ENCODE measurements around the gene DPF3. TPM values are rescaled to one million over a fixed set of nuclear protein-coding genes. Genes with fewer than 3 reads are reported as not detected.

DPF3 gene
- total RNA-seq: 1 to 10 TPM in 2 of 4 donors, under 1 TPM in 2; 0.39 to 3.4 (median 1.6) TPM

DNA sequence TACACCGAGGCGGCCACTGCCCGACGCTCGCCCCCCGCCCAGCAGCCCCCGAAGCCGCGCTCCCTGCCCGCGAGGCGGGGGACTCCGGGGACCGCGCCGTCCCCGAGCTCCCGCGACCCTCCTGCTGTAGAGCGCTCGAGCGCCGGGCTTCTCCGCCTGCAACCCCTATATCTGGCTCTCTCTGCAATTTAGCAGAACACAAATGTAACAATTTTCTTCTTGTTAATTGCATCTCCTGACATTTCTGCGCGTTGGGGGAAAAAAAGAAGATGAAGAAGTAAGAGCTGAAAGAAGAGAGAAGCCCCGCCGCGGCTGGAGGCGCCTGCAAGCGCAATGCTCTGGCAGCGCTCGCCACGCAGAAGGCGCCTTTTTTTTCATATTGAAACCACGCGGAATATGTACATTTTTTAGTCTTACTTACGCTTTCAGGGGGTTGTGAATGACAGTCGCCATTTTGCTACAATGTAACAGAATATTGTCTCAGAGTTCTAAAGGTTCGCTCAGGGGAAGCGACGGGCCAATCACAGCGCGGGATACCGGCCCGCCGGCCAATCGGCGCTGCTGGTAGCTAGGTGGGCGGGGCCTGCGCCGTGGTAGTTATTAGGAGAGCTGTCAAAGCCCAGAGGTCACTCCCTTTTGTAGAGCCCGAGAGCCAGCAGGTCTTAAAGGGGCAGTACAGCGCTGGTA is at the start of gene DPF3:
Gene DPF3 (minus strand): TSS at position 466 of the 687 bp plus-strand sequence. CDS start 13 bp downstream, at position 453.
- Histone ChIP-seq H3K36me3 (no peaks in the 10 kb centered on the region), H3K27ac (no peak within 1 kb of the TSS), H3K9me3 (no peaks in the 10 kb centered on the region), H3K4me1 (peaks cover 35% of the 10 kb centered on the region), H3K4me3 (peak within 1 kb of the TSS; percentile 92), H3K27me3 (peaks cover 49% of the 10 kb centered on the region)
- TF ChIP-seq POLR2A (IDR thresholded peaks at IDR 0.05): no peak
- TF ChIP-seq EP300 (IDR thresholded peaks at IDR 0.05): no peak
- TF ChIP-seq, protein P1, sequence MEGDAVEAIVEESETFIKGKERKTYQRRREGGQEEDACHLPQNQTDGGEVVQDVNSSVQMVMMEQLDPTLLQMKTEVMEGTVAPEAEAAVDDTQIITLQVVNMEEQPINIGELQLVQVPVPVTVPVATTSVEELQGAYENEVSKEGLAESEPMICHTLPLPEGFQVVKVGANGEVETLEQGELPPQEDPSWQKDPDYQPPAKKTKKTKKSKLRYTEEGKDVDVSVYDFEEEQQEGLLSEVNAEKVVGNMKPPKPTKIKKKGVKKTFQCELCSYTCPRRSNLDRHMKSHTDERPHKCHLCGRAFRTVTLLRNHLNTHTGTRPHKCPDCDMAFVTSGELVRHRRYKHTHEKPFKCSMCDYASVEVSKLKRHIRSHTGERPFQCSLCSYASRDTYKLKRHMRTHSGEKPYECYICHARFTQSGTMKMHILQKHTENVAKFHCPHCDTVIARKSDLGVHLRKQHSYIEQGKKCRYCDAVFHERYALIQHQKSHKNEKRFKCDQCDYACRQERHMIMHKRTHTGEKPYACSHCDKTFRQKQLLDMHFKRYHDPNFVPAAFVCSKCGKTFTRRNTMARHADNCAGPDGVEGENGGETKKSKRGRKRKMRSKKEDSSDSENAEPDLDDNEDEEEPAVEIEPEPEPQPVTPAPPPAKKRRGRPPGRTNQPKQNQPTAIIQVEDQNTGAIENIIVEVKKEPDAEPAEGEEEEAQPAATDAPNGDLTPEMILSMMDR (IDR thresholded peaks at IDR 0.05): no peak
- TF ChIP-seq POLR2AphosphoS5 (IDR thresholded peaks at IDR 0.05): no peak
- under 1% methylated on average over 44 of the region's 54 CpGs for WGBS
- DNase-seq (ENCODE audit: low spot score in 2 of 2): peak; percentile 97 to 98

DNA sequence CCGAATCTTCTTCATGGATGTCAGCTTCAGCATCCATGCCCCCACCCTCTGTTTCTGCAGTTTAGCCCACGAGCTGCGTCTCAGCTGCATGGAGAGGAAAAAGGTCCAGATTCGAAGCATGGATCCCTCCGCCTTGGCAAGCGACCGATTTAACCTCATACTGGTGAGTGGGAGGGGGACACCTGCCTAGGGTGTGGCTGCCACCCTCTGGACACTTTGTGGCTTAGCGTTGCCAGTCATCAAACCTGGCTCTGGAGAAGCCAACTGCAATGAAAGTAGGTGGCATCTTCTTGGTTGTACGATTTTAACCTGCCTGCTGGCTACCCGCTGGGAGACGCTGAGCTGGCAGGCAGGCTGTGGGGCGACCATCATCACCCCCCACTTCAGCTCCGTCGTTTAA is 49.0 kb upstream of the DPF3 start:
- TF ChIP-seq POLR2AphosphoS5 (IDR thresholded peaks at IDR 0.05) (no peak), EP300 (IDR thresholded peaks at IDR 0.05) (no peak), POLR2A (IDR thresholded peaks at IDR 0.05) (no peak)
- TF ChIP-seq, protein P1 (IDR thresholded peaks at IDR 0.05): no peak
- no peaks in the 10 kb centered on the region for H3K9me3 ChIP-seq
- 92% methylated on average over 10 of the region's 14 CpGs for WGBS
- no peak overlapping the region for H3K4me3 ChIP-seq
- H3K36me3 ChIP-seq: peaks cover 95% of the 10 kb centered on the region
- H3K4me1 ChIP-seq: no peaks in the 10 kb centered on the region
- DNase-seq (ENCODE audit: low spot score in 2 of 2): no peak
- H3K27ac ChIP-seq: no peak overlapping the region
- no peaks in the 10 kb centered on the region for H3K27me3 ChIP-seq

DNA sequence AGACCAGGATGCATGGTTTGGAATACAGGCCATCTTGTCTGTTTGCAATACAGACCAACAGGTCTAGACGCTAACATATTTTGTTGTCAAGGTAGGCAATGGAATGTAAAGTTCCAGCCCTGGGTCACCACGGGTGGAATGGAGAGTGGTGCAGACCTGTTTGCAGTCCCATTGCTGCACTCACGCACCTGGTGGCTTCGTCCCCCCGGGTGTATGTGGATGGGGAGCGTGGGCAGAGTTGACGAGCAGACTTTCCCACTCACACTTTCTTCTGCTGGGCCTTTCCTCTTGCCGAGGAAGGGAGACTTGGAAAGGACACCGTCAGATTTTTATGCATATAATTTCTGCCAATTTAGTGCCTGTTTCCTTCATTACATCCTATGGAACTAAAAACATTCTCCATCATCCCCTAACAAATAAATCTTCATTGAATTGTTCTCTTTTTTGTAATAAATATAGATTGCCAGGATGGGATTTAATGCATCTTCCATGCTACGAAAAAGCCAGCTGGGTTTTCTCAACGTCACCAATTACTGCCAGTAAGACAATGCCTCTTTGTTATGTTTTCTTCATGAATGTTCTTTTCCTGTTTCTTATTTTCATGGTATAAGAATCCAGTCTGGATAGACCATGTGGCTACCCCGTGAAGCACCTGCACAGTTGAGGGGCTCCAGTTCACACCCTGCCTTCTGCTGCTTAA is 47.5 kb upstream of the DPF3 start:
- no peak for DNase-seq (ENCODE audit: low spot score in 2 of 2)
- H3K27ac ChIP-seq: no peak overlapping the region
- no peak overlapping the region for H3K4me3 ChIP-seq
- no peaks in the 10 kb centered on the region for H3K27me3 ChIP-seq
- H3K36me3 ChIP-seq: peaks cover 83% of the 10 kb centered on the region
- 87% methylated on average over 12 of the region's 12 CpGs for WGBS
- TF ChIP-seq, protein P1 (IDR thresholded peaks at IDR 0.05): no peak
- TF ChIP-seq POLR2A (IDR thresholded peaks at IDR 0.05): no peak
- no peak for TF ChIP-seq EP300 (IDR thresholded peaks at IDR 0.05)
- TF ChIP-seq POLR2AphosphoS5 (IDR thresholded peaks at IDR 0.05): no peak
- H3K9me3 ChIP-seq: no peaks in the 10 kb centered on the region
- no peaks in the 10 kb centered on the region for H3K4me1 ChIP-seq

DNA sequence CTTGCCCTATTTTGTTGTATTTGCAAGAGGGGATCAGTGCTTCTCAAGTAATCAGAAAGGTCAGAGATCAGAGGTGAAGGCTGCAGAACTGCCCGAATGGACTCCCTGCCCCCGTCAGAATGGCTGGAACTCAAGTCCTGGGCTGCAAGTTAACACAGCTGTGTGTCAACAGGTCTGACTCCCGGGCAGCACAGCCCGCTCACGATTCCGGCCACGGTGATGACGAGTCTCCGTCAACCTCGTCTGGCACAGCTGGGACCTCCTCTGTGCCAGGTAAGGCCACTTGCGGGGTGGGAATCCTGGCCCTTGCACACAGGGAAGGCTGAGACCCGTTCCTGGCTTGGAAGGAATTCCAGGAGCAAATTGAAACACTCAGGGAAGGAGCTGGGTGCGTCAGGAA is 45.7 kb upstream of the DPF3 start:
- Histone ChIP-seq H3K4me1 (no peaks in the 10 kb centered on the region), H3K27me3 (no peaks in the 10 kb centered on the region), H3K4me3 (no peak overlapping the region), H3K27ac (no peak overlapping the region), H3K36me3 (peaks cover 68% of the 10 kb centered on the region), H3K9me3 (no peaks in the 10 kb centered on the region)
- DNase-seq (ENCODE audit: low spot score in 2 of 2): no peak
- TF ChIP-seq EP300 (IDR thresholded peaks at IDR 0.05) (no peak), POLR2AphosphoS5 (IDR thresholded peaks at IDR 0.05) (no peak), POLR2A (IDR thresholded peaks at IDR 0.05) (no peak)
- TF ChIP-seq, protein P1 (IDR thresholded peaks at IDR 0.05): no peak
- WGBS: 81% methylated on average over 12 of the region's 13 CpGs

DNA sequence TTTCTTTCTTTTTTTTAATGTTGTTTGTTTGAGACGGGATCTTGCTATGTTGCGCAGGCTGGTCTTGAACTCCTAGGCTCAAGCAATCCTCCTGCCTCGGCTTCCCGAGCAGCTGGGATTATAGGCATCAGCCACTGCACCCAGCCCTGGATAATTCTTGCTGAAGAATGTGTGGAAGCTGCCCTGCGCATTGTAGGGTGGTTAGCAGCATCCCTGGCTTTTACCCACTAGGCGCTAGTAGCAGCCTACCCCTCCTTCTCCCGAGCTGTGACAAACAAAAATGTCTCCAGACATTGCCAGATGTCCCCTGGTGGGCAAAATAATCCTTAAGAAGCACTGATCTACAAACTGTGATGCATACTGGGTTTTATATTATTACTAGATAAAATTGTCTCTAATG is 39.0 kb upstream of the DPF3 start:
- Histone ChIP-seq H3K9me3 (no peaks in the 10 kb centered on the region), H3K27me3 (no peaks in the 10 kb centered on the region), H3K4me3 (no peak overlapping the region), H3K4me1 (no peaks in the 10 kb centered on the region), H3K36me3 (peaks cover 3% of the 10 kb centered on the region), H3K27ac (no peak overlapping the region)
- no peak for DNase-seq (ENCODE audit: low spot score in 2 of 2)
- WGBS: 82% methylated on average over 7 of the region's 7 CpGs
- no peak for TF ChIP-seq POLR2A (IDR thresholded peaks at IDR 0.05)
- no peak for TF ChIP-seq POLR2AphosphoS5 (IDR thresholded peaks at IDR 0.05)
- TF ChIP-seq EP300 (IDR thresholded peaks at IDR 0.05): no peak
- TF ChIP-seq, protein P1 (IDR thresholded peaks at IDR 0.05): no peak

Data from suprapubic skin (tissue), 4 donors.